ENCODE measurements around the gene PRKG1. TPM values are rescaled to one million over a fixed set of nuclear protein-coding genes. Genes with fewer than 3 reads are reported as not detected.

PRKG1 gene
- total RNA-seq, 1 experiment from 2014 or later, result 10.4 TPM

GRCh38 chr10:52019656-52020055 lies 945.4 kb downstream of the PRKG1 start:
- Histone ChIP-seq H2BK5ac (ENCODE audit: insufficient read length, low read length) (no peak overlapping the region), H4K5ac (ENCODE audit: insufficient read length, low read depth, low read length) (no peak overlapping the region), H3K9me3 (ENCODE audit: control insufficient read depth, low read depth, low read length) (no peaks in the 10 kb centered on the region), H2BK15ac (ENCODE audit: low read depth, low read length) (no peak overlapping the region), H3K4ac (ENCODE audit: low read depth, low read length) (no peak overlapping the region), H2BK120ac (ENCODE audit: low read depth, low read length, poor library complexity, severe bottlenecking) (no peak overlapping the region), H3K56ac (ENCODE audit: insufficient read length, low read depth, low read length) (no peak overlapping the region), H2BK20ac (ENCODE audit: low read depth, low read length, poor library complexity, severe bottlenecking) (no peak overlapping the region), H3T11ph (ENCODE audit: low read length) (no peak overlapping the region), H3K27me3 (ENCODE audit: insufficient read depth, low read length) (no peaks in the 10 kb centered on the region), H3K18ac (ENCODE audit: insufficient read length, low read depth, low read length) (no peak overlapping the region), H3K9ac (ENCODE audit: extremely low read depth, insufficient read length, low read length) (no peak overlapping the region), H4K91ac (ENCODE audit: insufficient read length, low read depth, low read length) (no peak overlapping the region), H3K79me1 (ENCODE audit: insufficient read depth, low read depth, low read length, poor library complexity, severe bottlenecking) (no peaks in the 10 kb centered on the region), H4K8ac (replicated peaks; ENCODE audit: insufficient read length, low read depth, low read length) (no peak overlapping the region), H3K14ac (ENCODE audit: insufficient read depth, low read length) (no peak overlapping the region), H3K23ac (ENCODE audit: insufficient read length, low read depth, low read length) (no peak overlapping the region), H2BK12ac (ENCODE audit: insufficient read length, low read depth, low read length) (no peak overlapping the region), H2AFZ (ENCODE audit: low read length) (no peak overlapping the region), H3K4me1 (ENCODE audit: insufficient read depth, low read length) (peaks cover 12% of the 10 kb centered on the region; the same call in 1 of the 2 replicates), H4K20me1 (ENCODE audit: control insufficient read depth, insufficient read depth, insufficient read length) (no peaks in the 10 kb centered on the region), H3K23me2 (ENCODE audit: insufficient read length, low read depth, low read length, poor library complexity, severe bottlenecking) (no peaks in the 10 kb centered on the region), H2AK5ac (ENCODE audit: insufficient read length, low read length) (no peak overlapping the region), H3K79me2 (ENCODE audit: insufficient read depth, low read length) (no peaks in the 10 kb centered on the region), H3K27ac (ENCODE audit: insufficient read length, low read depth, low read length) (no peak overlapping the region), H3K4me2 (ENCODE audit: insufficient read depth, insufficient read length, low read length) (no peak overlapping the region)
- no peak for DNase-seq
- Mint-ChIP-seq H3K27me3 (ENCODE audit: low read depth) (peaks cover 21% of the 10 kb centered on the region), H3K4me1 (peaks cover 18 to 30% of the 10 kb centered on the region in 2 experiments), H3K27ac (peak overlapping the region in 1 of 3 experiments; percentile 91; a peak in 3 of 7 replicates), H3K9me3 (peaks cover 44 to 52% of the 10 kb centered on the region in 2 experiments), H3K36me3 (ENCODE audit: insufficient read depth in 1 of 3, low read depth in 3 of 3) (peaks cover 33 to 70% (median 48%) of the 10 kb centered on the region in 3 experiments), H3K4me3 (no peak overlapping the region)
- no peak for TF ChIP-seq CTCF (conservative IDR thresholded peaks at IDR 0.05)

Data from H9 (cell line).